GM12891 (cell line): ENCODE measurements around the gene POLR1D.

Experiments
- POLR2A ChIP-seq: IDR thresholded peaks from 2 replicates; pipeline ENCODE4 v1.6.1; 2011; ENCODE audit warnings: low read depth, low read length, control low read depth
- POLR2AphosphoS5 ChIP-seq: IDR thresholded peaks from 2 replicates; pipeline ENCODE4 v1.6.1; 2011; ENCODE audit warnings: low read depth, low read length, control low read depth
- TAF1 ChIP-seq: IDR thresholded peaks from 2 replicates; pipeline ENCODE4 v1.6.1; 2011; ENCODE audit warnings: low read depth, low read length, control low read depth

- TF ChIP-seq POLR2A (no peak), TAF1 (no peak), POLR2AphosphoS5 (no peak)
Observed at GRCh38 chr13:27659145-27659865, 37.6 kb downstream of the POLR1D start.
